ENCODE data around the gene CAMK2A.

GRCh38 chr5:150208187-150209098 is 81.1 kb downstream of the CAMK2A start:
- no peak for TF ChIP-seq CTCF (IDR thresholded peaks at IDR 0.05)
- TF ChIP-seq EP300 (IDR thresholded peaks at IDR 0.05): no peak

Data from upper lobe of left lung (tissue), 4 donors.